H1 (cell line): ENCODE data around the gene PMP22. TPM values are rescaled to one million over a fixed set of nuclear protein-coding genes. Genes with fewer than 3 reads are reported as not detected.

Experiments
- CTCF ChIP-seq, 3 experiments: IDR thresholded peaks; 1 replicate in 2 of 3; 2 replicates in 1 of 3; pipeline versions ENCODE4 v1.5.1 to v1.6.1; 2011; ENCODE audit warnings: low read length in 3 of 3, mild to moderate bottlenecking in 3 of 3, inconsistent platforms in 2 of 3, low read depth in 1 of 3, moderate library complexity in 1 of 3; ENCODE audit not compliant: insufficient read depth in 1 of 3; ENCODE audit errors: control extremely low read depth in 1 of 3
- polyA plus RNA-seq, 7 experiments: library from polyadenylated mRNA; depleted of rRNA in 3 of 7; stranded (reverse) in 5 of 7; unstranded in 2 of 7; fragments of >200 nt in 5 of 7; fragments of 200-250 nt in 2 of 7; gene quantifications; 1 replicate in 5 of 7; 2 replicates in 1 of 7; 4 replicates in 1 of 7; pipeline versions ENCODE4 v1.2.1 to v1.2.3, GENCODE V29; 2011 to 2013; ENCODE audit warnings: missing spikeins in 2 of 7, mixed read lengths in 2 of 7
- total RNA-seq: library from RNA; stranded (reverse); fragmentation: NEBNext Ultra II Directional; extraction: Animal tissue kit (Norgen Biotek cat#: 25700); gene quantifications from 2 replicates; pipeline ENCODE4 v1.2.1, GENCODE V29; 2021

The PMP22 gene
- total and polyA plus RNA-seq, 2 of the 8 experiments (the other 6 are each of a cell fraction or from before 2014, with no cell fraction given) = 0.84 to 4.9 TPM

- no peak for TF ChIP-seq CTCF (IDR thresholded peaks at IDR 0.05; ENCODE audit: control extremely low read depth in 1 of 3, insufficient read depth in 1 of 3, low read depth in 1 of 3, low read length in 3 of 3)
Observed at GRCh38 chr17:15238676-15239422, 26.3 kb downstream of the PMP22 start (continued).
